Upper lobe of left lung (tissue), 4 donors: ENCODE results near the gene SOX30.

Source experiments
- CTCF ChIP-seq, 6 experiments: fragments of 450-650 bp in 4 of 6; fragments of 200-600 bp in 2 of 6; sonication (generic) in 2 of 6; IDR thresholded peaks; one replicate each; pipeline ENCODE4 v1.5.1; 2016 to 2019; ENCODE audit warnings: antibody characterized with exemption in 6 of 6
- POLR2A ChIP-seq, 4 donors: fragments of 450-650 bp; IDR thresholded peaks; one replicate each; pipeline ENCODE4 v1.5.1; 2016 to 2017; ENCODE audit warnings: antibody characterized with exemption in 4 of 4, mild to moderate bottlenecking in 2 of 4
- POLR2AphosphoS5 ChIP-seq, 2 donors: sonication (generic); formaldehyde crosslinking; IDR thresholded peaks; one replicate each; pipeline ENCODE4 v1.5.1; 2017; ENCODE audit warnings: antibody characterized with exemption in 2 of 2

GRCh38 chr5:157650991-157651611 is 1.1 kb downstream of the SOX30 start:
- TF ChIP-seq POLR2AphosphoS5 (IDR thresholded peaks at IDR 0.05) (no peak), CTCF (IDR thresholded peaks at IDR 0.05) (no peak), POLR2A (IDR thresholded peaks at IDR 0.05) (no peak)
